DMS 273 (cell line): Measurements from ENCODE around the gene TPST1.
A peak's percentile ranks its signal among the peaks of the same experiment; 100 is the strongest.
"Not testable (repeated sequence)": the region's sequence is repeated elsewhere in the genome, so short reads cannot be mapped to it uniquely, and the experiment has no call there.

ENCODE experiments used
- DNase-seq: peaks from one replicate; lab custom pipeline; 2025; ENCODE audit not compliant: unreplicated experiment; lab: John Stamatoyannopoulos, UW

The TPST1 gene

DNA sequence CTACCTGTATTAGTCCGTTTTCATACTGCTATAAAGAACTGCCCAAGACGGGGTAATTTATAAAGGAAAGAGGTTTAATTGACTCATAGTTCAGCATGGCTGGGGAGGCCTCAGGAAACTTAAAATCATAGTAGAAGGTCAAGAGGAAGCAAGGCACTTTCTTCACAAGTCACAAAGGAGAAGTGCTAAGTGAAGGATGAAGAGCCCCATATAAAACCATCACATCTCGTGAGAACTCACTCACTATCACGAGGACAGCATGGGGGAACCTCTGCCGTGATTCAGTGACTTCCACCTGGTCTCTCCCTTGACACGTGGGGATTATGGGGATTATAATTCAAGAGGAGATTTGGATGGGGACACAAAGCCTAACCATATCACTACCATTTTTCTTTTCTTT is 119.9 kb downstream of the TPST1 start:
- DNase-seq, result not testable (repeated sequence)

DNA sequence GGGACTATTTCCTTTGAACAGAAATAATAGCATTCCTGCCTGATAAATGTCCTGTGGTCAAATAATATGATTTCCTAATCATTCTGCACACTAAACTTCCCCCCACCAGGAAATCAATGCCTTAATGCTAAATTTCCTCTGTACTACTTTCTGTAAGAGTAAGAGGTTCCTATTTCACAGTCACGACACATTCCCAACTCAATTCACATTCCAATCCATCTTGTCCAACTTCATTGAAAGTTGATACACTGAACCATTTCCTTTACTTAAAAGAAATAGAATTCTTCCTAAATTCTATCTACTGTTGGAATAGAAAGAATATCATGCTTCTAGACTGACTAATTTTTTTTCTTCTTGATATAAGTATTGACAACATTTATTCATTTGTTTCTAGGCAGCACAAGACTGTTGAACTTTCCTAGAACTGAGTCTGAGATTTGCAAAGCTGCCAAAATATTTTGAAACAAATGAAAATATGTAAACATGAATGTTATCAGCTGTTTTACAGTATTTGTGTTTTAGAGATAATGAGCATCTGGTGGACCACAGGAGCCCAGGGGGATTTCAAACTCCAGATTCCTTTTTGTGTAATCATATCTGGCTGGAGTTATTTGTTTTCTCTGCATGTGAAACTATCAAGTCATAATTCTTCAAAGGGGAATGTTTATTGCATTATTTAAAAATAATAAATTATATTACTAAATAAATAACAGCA is 121.5 kb downstream of the TPST1 start:
- DNase-seq, result no peak

DNA sequence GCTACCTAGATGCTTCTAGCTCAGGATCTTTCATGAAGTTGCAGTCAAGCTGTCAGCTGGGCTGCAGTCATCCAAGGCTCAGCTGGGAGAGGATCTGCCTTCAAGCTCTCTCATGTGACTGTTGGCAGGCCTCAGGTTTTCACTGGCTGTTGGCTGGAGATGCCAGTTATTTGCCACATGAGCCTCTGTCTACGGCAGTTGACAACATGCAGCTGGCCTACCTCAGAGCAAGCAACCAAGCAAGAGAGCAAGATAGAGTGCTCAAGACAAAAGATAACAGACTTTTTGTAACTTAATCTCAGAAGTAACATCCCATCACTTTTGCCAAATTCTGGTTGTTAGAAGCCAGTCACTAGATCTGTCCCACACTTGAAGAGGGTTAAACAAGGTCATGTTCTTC is 125.8 kb downstream of the TPST1 start:
- DNase-seq, result peak; percentile 75

DNA sequence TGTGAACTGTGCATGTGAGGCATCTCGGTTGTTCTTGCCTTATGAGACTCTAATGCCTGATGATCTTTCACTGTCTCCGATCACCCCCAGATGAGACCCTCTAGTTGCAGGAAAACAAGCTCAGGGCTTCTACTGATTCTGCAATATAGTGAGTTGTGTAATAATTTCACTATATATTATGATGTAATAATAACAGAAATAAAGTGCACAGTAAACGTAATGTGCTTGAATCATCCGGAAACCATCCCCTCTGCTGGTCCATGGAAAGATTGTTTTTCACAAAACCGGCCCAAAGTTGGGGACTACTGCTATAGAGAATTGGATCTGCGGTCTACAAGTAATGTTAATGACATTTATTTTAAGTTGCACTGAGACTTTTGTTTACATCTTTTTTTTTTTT is 126.7 kb downstream of the TPST1 start:
- DNase-seq, result no peak

DNA sequence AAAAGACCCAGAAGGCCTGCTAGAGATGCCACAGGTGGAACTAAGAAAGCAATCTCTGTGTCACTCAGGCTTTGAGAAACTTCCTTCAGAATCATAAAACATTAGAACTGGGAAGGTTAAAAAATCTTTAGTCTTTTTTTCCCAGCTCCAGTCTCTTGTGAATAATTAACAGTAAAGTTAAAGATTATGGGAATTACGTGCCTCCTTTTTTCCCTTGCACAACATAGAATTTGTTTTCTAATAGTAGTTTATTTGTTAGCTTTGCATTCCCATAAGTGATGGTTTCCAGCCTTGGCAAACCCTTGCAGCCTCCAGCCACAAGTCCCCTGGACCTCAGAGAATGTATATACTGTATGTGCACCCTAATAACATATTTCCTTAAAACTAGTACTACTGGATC is 128.3 kb downstream of the TPST1 start:
- no peak for DNase-seq

DNA sequence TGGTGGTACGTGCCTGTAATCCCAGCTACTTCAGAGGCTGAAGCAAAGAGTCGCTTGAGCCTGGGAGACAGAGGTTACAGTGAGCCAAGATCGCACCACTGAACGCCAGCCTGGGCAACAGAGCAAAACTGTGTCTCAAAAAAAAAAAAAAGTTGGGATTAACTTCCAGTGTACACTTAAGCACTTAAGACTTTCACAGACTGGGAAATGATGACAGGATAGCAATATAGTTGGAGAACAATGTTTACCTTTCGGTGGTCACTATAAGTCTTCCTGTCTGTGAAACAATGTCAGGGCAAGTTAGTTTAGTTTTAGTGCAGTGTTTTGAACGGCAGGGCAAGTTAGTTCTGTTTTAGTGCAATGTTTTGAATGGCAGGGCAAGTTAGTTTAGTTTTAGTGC is 130.2 kb downstream of the TPST1 start:
- no peak for DNase-seq

DNA sequence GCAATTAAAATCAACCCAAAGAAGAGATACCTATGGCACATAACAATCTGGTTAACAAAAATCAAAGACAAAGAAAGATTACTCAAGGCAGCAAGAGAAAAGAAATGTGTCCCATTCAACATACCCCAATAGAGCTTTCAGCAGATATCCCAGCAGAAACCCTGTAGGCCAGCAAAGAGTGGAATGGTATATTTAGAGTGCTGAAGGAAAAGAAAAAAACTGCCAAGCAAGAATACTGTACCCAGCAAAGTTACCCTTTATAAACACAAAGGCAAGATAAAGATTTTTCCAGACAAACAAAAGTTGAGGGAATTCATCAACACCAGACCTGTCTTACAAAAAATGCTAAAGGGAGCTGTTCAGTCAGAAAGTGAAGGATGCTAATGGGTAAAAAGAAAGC is 131.6 kb downstream of the TPST1 start:
- no peak for DNase-seq

DNA sequence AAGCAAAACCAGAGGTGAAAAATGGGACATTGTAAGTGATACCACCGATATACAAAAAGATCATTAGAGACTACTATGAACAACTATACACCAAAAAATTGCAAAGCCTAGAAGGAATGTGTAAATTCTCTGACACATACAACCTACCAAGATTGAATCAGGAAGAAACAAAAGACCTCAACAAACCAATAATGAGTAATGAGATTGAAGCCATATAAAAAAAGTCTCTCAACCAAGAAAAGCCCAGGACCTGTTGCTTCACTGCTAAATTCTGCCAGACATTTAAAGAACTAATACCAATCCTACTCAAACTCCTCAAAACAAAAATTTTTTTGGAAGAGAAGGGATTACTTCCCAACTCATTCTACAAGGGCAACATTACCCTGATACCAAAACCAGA is 134.0 kb downstream of the TPST1 start:
- no peak for DNase-seq

DNA sequence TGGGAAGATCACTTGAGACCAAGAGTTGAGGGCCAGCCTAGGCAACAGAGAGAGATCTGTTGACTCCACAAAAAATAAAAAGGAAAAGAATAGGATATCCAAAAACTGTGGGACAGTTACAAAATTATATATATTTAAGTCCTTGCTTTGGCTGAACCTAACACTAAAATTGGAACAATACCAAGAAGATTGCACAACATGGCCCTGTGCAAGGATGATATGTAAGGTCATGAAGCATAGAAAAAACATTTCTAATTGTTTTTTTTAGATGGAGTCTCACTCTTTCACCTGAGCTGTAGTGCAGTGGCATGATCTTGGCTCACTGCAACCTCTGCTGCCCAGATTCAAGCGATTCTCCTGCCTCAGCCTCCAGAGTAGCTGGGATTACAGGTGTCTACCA is 139.0 kb downstream of the TPST1 start:
- no peak for DNase-seq

DNA sequence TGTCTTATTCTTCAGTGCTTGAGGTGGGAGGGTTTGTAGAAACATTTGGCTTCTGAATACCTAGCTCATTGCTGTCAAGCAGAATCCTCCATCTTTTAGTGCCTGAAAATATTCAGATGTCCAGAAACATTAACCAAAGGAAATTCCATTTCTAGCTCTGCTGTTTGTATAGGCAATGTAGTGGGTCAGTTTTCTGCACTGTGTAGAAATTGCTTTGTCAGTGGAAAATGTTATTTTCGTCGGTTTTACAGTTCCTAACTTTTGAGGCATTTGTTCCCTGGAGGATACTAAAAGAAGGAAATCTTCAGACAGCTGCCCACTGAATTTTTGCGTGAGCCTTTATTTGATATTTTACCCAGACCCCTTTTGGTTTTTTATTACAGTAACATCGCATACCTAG is 143.4 kb downstream of the TPST1 start:
- DNase-seq, result no peak

DNA sequence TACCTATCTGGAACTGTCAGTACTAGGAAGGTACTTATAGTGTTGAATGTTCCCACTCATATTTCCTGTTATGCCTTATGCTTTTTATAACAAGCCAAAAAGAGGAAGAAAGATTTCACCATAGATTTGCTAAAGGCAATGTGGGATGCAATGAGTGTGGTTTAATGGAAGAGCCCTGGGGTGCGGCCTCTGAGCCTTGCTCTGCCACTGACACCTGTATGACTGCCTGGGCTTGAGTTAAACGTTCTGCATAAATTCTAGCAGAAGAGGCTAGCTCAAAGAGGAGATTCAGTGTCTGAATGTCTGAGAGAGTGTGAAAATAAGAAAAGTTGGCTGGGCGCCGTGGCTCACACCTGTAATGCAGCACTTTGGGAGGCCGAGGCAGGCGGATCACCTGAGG is 143.8 kb downstream of the TPST1 start:
- DNase-seq, result no peak

DNA sequence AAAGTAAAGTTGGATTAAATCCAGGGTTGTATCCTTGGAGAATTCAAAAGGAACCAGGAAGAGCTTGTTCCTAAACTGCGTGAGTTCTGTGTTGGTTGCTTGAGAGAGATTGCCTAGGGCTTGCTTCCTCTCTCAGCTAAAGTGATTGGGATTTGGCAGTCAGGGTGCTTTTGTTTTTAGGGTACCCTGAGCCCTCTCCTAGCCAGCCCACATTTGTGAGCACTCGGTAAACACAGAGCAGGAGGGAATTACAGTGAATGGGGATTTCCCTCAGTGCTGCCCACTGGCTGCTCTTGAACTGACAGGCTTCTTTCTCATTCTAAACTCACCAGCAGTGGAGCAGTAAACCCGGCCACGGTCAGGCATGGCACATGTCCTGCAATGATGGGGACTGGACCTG is 146.9 kb downstream of the TPST1 start:
- DNase-seq, result no peak

DNA sequence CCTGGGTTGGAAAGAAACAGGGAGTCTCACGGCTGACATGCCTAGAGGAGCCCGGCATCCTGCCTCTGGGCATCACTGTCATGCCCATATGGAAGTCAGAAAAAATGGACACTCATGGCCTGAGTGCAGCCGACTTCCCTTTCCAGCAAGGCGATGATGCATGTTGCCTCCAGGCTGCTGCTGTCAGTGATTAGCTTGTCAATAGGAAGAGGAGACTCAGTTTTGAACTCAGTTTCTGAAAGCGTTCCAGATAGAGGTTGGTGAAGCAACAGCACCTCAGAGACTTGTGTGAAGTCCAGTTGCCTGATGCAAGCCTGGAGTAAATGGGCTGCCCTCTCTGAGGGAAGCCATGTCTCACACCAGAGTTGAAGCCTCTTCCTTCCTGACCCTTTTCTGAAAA is 148.4 kb downstream of the TPST1 start:
- no peak for DNase-seq

DNA sequence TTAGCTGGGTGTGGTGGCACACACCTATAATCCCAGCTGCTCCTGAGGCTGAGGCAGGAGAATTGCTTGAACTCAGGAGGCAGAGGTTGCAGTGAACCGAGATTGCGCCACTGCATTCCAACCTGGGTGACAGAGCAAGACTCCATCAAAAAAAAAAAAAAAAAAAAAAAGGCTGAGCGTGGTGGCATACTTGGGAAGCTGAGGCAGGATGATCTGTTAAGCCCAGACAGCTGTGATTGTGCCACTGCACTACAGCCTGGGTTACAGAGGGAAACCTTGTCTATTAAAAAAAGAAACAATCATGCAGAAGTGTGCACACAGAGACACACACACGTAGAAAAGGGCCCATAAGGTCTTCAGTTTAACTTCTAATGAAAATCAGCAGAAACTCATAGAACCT is 150.6 kb downstream of the TPST1 start:
- DNase-seq, result no peak

DNA sequence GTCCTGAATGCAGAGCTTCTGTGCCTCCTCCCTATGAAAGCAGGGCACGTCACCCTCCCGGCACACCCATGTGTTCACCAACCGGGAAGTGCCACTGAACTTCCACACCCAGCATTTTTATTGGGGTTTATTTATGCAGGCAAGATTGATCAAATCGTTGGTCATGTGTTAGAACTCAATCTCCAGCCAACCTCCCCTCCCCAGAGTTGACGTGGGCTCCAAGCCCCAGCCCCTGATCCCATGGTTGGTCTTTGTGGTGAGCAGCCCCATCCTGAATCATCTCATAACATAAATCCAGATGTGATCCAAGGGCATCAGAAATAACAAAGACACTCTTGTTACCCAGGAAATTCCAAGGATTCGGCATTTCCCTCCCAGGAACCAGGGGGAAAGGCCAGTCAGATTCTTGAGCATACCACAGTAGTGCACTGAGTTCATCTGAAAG is 151.2 kb downstream of the TPST1 start:
- no peak for DNase-seq

DNA sequence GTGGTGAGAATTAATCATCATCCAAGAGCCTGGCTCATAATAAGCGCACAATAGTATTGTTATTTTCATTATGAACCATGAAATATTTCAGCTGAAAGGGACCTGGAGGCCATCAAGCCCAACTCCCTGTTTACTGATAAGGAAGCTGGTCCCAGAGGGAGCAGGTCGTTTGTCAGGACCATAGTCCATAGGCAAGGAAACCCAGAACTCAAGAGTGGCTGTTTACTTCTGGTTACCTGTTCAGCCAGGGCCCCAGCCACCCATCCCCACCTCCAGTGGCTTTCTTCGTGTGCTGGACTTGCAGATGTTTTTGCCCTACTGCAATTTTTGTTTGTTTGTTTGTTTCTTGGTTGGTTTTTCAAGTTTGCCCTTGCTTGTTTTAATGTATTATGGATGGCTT is 152.0 kb downstream of the TPST1 start:
- no peak for DNase-seq

DNA sequence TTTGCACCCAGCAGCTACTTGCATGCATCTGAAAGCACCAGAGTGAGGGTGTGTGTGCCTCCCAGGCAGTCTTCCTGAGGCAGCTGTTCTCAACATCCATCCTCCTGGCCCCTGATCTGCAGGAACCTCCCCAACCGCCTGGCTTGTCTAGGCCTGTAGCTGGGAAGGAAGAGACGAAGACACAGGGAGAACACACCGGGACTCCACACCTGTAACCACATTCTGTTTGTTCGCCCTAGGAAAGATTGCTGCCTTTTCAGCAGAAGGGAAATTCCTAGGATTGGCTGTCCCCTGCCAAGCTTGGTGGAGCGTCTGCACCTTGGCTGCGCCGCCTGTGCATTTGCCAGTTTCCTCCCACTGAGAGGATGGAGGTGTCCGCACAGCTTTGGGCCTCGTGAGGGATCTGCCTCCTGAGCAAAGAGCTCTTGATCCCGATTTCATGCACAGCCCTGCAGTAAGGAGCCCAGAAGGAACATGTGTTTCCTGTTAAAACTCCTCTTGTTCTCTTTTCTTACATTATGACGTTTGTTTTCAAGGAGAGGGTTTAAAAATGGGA is 154.6 kb downstream of the TPST1 start:
- DNase-seq, result peak; percentile 89

DNA sequence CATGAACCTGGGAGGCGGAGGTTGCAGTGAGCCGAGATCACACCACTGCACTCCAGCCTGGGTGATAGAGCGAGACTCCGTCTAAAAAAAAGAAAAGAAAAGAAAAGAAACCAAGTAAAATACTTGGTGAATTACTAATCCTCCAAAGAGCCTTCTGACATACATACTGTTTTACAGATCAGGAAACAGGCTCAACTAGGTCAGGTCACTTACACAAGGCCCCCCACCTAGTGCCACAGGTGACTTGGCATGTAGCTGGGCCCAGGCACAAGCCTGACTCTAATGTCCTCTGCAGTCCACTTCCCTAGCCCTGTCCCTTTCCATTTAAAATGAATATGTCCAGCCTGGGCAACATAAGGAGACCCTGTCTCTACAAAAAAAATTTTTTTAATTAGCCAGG is 157.0 kb downstream of the TPST1 start:
- DNase-seq, result no peak

DNA sequence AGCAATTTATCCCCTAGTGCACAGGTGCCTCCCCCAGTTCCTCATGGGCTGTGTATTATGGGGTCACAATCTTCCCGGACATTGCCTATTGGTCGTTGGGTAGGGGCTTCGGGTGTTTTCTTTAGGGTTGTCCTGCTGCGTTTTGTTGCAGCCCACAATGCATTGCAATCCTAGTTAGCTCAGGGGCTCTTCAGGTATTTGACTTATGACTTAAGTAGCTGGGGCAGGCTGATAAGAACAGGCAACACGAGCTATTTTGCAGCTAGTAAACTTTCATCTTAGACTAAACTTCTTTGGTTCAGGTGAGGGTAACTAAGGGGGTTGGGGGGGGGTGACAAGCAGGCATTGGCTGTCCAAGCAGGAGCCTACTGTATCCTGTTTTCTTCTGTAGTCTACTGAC is 158.5 kb downstream of the TPST1 start:
- no peak for DNase-seq

DNA sequence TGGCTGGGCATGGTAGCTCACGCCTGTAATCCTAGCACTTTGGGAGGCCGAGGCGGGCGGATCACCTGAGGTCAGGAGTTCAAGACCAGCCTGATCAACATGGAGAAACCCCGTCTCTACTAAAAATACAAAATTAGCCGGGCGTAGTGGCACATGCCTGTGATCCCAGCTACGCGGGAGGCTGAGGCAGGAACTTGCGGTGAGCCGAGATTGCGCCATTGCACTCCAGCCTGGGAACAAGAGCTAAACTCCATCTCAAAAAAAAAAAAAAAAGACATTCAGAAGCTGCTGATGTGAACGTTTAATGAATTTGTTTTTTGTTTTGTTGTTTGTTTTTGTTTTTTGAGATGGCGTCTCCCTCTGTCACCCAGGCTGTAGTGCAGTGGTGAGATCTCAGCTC is 159.9 kb downstream of the TPST1 start:
- not testable (repeated sequence) for DNase-seq

DNA sequence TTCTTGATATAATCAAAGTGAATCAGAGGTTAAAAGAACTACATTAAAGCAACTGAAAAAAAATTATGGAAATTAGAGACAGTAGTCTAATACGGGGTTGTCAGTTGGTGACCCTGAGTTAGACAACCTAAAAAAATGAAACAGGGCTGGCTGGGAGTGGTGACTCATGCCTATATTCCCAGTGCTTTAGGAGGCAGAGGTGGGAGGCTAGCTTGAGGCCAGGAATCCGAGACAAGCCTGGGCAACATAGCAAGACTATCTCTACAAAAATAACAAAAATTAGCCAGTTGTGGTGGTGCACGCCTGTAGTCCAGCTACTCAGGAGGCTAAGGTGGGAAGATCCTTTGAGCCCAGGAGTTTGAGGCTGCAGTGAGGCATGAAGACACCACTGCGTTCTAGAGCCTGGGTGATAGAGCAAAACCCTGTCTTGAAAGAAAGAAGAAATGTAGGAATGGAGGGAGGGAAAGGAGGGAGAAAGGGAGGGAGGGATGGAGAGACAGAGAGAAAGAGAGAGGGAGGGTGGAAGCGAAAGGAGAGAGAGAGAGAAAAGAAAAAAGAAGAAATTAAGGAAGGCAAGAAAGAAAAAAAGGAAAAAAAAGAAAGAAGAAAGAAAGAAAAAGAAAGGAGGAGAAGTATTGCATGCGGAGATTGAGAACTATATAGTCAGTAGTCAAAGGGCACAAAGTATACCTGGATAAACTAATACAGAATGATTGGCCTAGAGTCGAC is 166.1 kb downstream of the TPST1 start:
- DNase-seq, result no peak

DNA sequence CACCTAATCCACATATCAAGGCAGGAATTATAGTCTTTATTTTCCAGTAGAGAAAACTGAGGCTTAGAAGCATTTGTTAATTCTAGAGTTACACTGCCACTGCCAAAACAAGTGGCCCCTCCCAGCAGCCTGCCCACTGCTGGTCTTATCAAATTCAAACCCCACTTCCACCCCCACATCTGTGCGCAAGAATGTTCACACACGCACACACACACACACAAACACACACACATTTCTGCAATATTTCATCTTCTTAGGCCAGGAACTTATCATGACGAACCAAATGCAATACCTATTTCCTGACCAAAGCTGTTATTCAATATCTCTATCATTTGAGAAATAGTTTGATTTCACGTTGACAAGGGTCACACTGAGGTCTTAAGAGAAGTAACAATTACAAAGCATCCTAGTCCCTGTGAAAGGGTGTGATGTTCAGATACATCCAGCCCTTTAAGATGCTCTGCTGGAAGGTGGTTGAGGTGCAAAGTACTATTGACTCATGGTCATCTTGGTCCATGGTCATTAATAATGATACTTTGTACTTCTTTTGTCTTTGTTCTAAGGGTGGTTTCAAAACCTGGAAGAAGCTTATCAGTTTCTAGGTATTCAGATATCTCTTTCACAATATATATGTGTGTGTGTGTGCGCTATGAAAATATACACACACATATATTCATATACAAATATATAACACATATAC is 169.2 kb downstream of the TPST1 start:
- DNase-seq, result not testable (repeated sequence)
